Upper lobe of left lung (tissue), 4 donors: ENCODE data around the gene UCHL3.

ENCODE experiments used
- CTCF ChIP-seq, 6 experiments: fragments of 450-650 bp in 4 of 6; fragments of 200-600 bp in 2 of 6; sonication (generic) in 2 of 6; IDR thresholded peaks; one replicate each; pipeline ENCODE4 v1.5.1; 2016 to 2019; ENCODE audit warnings: antibody characterized with exemption in 6 of 6
- EP300 ChIP-seq, 4 donors: sonication (generic); formaldehyde crosslinking; IDR thresholded peaks; one replicate each; pipeline ENCODE4 v1.5.1; 2017; ENCODE audit warnings: antibody characterized with exemption in 4 of 4, control low read depth in 2 of 4
- POLR2A ChIP-seq, 4 donors: fragments of 450-650 bp; IDR thresholded peaks; one replicate each; pipeline ENCODE4 v1.5.1; 2016 to 2017; ENCODE audit warnings: antibody characterized with exemption in 4 of 4, mild to moderate bottlenecking in 2 of 4
- POLR2AphosphoS5 ChIP-seq, 2 donors: sonication (generic); formaldehyde crosslinking; IDR thresholded peaks; one replicate each; pipeline ENCODE4 v1.5.1; 2017; ENCODE audit warnings: antibody characterized with exemption in 2 of 2

- TF ChIP-seq CTCF (IDR thresholded peaks at IDR 0.05) (no peak), POLR2A (IDR thresholded peaks at IDR 0.05) (no peak), POLR2AphosphoS5 (IDR thresholded peaks at IDR 0.05) (no peak), EP300 (IDR thresholded peaks at IDR 0.05) (no peak)
Measured at GRCh38 chr13:75518439-75519088, 31.0 kb upstream of the UCHL3 start.
